ENCODE results near the gene CHADL.
A peak's percentile ranks its signal among the peaks of the same experiment; 100 is the strongest.
"Not testable (repeated sequence)": the region's sequence is repeated elsewhere in the genome, so short reads cannot be mapped to it uniquely, and the experiment has no call there.

The CHADL gene, protein sequence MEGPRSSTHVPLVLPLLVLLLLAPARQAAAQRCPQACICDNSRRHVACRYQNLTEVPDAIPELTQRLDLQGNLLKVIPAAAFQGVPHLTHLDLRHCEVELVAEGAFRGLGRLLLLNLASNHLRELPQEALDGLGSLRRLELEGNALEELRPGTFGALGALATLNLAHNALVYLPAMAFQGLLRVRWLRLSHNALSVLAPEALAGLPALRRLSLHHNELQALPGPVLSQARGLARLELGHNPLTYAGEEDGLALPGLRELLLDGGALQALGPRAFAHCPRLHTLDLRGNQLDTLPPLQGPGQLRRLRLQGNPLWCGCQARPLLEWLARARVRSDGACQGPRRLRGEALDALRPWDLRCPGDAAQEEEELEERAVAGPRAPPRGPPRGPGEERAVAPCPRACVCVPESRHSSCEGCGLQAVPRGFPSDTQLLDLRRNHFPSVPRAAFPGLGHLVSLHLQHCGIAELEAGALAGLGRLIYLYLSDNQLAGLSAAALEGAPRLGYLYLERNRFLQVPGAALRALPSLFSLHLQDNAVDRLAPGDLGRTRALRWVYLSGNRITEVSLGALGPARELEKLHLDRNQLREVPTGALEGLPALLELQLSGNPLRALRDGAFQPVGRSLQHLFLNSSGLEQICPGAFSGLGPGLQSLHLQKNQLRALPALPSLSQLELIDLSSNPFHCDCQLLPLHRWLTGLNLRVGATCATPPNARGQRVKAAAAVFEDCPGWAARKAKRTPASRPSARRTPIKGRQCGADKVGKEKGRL

DNA sequence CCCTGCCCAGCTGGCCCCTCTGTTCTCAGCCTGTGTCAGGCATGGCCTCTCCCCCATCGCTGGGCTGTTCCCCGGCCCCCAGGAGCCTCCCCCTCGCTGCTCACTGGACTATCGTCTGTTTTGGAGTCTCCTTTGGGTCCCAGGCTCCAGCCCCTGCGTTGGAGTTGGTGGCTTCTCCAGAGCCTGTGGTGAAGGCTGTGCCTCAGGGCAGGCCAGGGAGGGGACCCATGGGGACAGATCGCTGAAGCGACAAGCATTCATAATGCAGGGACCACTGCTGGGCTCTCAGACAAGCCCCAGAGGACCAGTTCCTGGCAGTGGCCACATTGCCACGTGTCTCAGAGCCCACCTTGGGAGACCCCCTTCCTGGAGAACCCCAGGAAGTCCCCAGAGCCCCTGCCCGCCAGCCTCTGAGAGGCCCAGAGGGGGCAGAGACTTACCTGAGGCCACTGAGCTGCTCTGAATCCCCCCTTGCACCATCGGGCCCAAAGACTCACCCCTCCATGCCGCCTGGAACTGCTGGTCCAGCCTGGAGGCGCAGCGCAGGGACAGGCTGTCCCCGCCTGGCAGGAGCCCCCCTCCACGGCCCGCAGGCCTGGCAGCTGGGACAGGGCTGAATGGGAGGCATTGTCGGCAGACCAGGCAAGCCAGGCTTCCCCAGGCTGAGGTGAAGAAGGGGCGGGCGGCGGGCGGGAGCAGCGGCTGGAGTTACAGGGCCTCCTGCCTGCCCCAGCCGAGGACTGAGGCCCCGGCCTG, at the start of gene CHADL:
Gene CHADL, minus strand, starts transcription at position 555 of the 756 bp plus-strand sequence. Its CDS starts 50 bp downstream, at position 505.
- DNase-seq (ENCODE audit: low read depth in 2 of 2): no peak

GRCh38 chr22:41289671-41290070, 48.9 kb upstream of the CHADL start:
- no peak for DNase-seq (ENCODE audit: low read depth in 2 of 2)

- DNase-seq (ENCODE audit: low read depth in 2 of 2): peak in 1 of 2 experiments; percentile 36
Observed at GRCh38 chr22:41288245-41288946, 47.7 kb upstream of the CHADL start.

DNA sequence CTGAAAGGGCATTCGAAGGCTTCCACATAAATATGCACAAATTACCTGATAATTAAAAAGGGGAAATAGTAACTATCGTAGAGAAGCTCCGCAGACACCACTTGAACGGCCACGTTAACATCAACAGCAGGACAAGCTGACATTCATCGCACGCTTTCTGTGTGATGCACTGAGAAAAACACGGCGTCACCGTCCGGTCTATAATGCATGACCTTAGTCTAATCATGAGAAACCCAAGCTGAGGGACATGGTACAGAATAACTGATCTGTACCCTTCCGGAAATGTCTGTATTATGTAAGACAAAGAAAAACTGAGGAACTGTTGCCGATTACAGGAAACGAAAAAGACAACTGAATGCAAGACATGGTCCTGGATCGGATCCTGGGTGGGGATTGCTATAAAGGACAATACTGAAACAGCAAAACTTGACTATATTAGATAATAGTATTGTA, 45.9 kb upstream of the CHADL start:
- no peak for DNase-seq (ENCODE audit: low read depth in 2 of 2)

GRCh38 chr22:41285820-41286638, 45.3 kb upstream of the CHADL start, which contains the start of gene RANGAP1:
TSS of gene RANGAP1 (minus strand) at chr22:41286187. CDS start at chr22:41281044, 5,143 bp downstream.
- DNase-seq (ENCODE audit: low read depth in 2 of 2): peak; percentile 95 to 96

GRCh38 chr22:41285441-41285819, 44.7 kb upstream of the CHADL start:
- DNase-seq (ENCODE audit: low read depth in 2 of 2): peak in 1 of 2 experiments; percentile 44

GRCh38 chr22:41284465-41284864, 43.7 kb upstream of the CHADL start:
- DNase-seq (ENCODE audit: low read depth in 2 of 2): no peak

DNA sequence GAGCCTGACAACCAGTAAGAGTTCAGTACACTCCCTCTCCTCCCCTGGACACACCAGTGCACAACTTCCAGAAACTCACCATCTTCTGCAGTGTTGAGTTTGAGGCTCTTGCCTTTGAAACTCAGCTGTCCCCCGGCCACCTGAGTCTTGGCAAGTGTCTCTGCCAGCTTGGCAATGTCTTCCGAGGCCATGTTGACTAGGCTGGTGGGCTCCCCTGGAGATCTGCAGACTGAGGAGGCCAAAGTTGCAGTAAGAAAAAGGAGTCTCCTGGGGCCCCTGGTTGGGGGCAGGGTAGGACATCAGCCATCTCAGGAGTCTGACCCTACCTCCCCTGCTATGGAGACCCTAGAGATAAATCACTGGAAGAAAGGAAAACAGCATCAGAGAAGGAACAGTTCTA, 40.1 kb upstream of the CHADL start:
- DNase-seq (ENCODE audit: low read depth in 2 of 2): no peak

DNA sequence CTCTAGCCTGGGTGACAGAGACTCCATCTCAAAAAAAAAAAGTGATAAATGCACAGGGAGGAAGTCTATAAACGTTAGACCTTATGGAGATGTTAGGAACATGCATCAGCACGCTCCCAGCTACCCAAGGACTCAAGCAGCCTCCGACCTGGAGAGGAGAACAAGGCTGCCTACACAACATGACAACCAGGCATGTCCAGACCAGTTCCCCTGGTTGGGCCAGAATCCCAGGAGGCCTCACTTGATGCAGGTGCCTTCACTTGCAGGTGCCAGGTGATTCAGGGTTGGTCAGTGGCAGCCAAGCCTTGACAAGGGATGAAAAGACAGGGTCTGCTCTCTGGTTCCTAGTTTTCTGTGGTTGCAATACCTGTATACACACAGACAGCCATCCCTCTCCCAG, 39.3 kb upstream of the CHADL start:
- no peak for DNase-seq (ENCODE audit: low read depth in 2 of 2)

DNA sequence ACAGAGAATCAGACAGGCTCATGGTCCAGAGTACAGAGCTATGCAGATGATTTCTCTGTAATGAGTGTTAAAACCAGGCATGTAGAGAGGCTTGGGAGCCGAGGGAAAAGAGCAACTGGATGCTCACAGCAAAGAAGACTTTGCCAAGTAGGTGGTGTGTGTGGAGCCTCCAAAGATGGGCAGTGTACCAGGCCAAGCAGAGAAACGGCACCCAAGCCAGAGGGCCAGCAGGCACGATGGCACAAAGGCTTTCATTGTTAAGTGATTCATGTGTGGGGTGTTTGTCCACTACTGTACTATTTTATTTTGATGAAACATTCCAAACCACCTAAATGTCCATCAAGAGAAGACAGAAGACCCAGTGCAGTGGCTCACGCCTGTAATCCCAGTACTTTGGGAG, 34.1 kb upstream of the CHADL start:
- DNase-seq (ENCODE audit: low read depth in 2 of 2): no peak

- no peak for DNase-seq (ENCODE audit: low read depth in 2 of 2)
Observed at GRCh38 chr22:41273128-41273527, 32.4 kb upstream of the CHADL start.

- no peak for DNase-seq (ENCODE audit: low read depth in 2 of 2)
Observed at GRCh38 chr22:41271787-41272186, 31.1 kb upstream of the CHADL start.

DNA sequence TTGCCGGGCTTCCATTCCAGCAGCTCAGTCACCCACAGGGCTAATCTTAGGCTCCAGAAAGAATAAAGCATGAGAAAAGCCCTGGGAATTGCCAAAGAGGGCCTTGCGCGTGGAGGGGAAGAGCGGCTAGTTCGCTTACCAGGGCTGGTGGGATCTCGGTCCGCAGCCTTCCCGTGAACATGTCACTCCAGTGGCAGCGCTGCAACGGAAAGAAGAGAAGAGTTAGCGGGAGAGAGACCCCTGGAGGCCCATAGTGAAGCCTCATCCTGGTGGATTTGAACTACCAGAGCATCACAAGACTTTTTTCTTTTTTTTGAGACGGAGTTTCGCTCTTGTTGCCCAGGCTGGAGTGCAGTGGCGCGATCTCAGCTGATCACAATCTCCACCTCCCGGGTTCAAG, 27.2 kb upstream of the CHADL start:
- no peak for DNase-seq (ENCODE audit: low read depth in 2 of 2)

- no peak for DNase-seq (ENCODE audit: low read depth in 2 of 2)
Observed at GRCh38 chr22:41264408-41264941, 23.7 kb upstream of the CHADL start.

DNA sequence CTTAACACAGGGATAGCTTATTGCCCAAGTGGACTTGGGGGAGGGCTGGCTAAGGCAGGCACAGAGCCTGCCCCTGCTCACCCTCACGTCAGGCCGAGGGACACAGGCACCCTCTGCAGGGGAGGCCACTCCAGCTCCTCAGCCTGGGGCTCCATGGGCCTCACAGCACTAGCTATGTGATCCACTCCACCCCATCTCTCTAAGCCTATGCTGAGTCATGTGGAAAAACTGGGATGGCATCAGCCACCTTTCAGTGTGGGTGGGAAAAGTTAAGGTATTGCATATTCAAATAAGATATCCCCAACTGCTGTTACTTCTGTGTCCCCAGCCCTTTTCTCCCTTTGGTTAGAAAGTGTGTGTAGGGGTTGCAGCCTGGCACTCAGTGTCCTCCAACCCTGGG, 23.0 kb upstream of the CHADL start:
- no peak for DNase-seq (ENCODE audit: low read depth in 2 of 2)

GRCh38 chr22:41262250-41262765, 21.6 kb upstream of the CHADL start:
- no peak for DNase-seq (ENCODE audit: low read depth in 2 of 2)

DNA sequence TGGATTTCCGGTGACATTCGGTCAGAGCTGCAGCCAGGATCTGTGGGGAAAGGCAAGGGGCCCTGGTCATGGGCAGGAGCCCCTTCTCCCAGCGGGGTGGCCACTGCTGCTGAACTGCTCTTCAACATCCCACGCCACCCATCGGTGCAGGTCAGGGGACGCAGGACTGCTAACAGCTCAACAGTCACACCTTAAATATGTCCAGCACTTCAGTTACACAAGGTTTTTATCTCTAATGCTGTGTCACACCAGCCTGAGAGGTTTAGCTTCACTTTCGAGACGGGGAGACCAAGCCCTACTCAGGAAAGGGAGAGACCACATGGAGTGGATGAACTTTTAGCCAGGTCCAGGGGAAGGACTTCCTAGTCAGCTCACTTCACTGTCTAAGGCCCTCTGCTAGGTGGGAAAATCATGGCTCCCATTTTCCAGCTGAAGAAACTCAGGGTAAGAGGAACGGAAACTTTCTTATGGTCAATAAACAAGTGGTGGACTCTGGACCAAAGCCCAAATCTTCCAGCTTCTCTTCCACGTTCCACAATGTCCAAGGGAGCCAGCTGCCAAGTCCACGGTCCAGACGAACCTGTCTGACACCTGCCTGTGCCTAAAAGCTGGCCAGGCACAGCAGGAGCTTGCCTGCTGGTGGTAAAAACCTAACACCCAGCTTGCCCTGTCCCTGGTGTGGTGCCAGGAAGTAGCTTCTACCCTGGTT, 21.0 kb upstream of the CHADL start:
- DNase-seq (ENCODE audit: low read depth in 2 of 2): no peak

DNA sequence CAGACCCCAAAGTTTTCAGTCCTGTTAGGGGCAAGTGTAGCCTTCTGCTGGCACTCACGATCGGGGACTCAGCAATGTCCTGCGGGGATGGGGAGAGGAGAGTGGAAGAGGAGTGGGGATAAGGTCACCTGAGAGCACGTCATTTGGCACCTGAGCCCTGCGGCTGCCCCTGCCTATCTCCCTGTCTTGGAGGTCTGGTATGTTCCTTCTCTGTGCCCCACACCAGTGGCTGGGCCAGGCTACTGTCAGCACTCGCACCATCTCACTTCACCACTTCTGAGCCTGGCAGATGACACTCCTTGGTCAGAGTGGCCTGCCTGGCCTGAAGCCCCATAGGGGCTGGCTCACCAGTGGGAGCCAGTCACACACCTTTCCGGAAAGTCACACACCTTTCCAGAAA, 20.1 kb upstream of the CHADL start:
- no peak for DNase-seq (ENCODE audit: low read depth in 2 of 2)

DNA sequence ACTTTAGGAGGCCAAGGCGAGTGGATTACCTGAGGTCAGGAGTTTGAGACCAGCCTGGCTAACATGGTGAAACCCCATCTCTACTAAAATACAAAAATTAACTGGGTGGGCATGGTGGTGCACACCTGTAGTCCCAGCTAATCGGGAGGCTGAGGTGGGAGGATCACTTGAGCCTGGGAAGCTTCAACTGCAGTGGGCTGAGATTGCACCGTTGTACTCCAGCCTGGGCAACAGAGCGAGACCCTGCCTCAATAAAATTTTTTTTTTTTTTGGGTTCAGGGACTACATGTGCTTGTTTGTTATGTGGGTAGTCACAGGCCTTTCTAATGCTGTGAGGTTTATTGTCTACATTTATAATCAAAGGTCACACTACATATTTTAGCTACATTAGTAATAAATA, 19.0 kb upstream of the CHADL start:
- not testable (repeated sequence) for DNase-seq (ENCODE audit: low read depth in 2 of 2)

Measured in fibroblast of skin of left quadriceps (primary cell).